CD4-positive, alpha-beta T cell treated with Interleukin-4 for 4 hours (primary cell): ENCODE results near the gene MSGN1.

Experiments used
- DNase-seq: peaks from one replicate; pipeline ENCODE4 v3.0.0-alpha.2; 2020

The MSGN1 gene

GRCh38 chr2:17816396-17817245 lies at the start of gene MSGN1:
Gene MSGN1, plus strand, starts transcription at chr2:17816460. Its CDS starts 59 bp downstream, at chr2:17816519.
- no peak for DNase-seq

GRCh38 chr2:17768894-17769293 lies 47.4 kb upstream of the MSGN1 start:
- no peak for DNase-seq

GRCh38 chr2:17771956-17772355 lies 44.3 kb upstream of the MSGN1 start:
- DNase-seq: no peak

- no peak for DNase-seq
Measured at GRCh38 chr2:17772532-17772931, 43.7 kb upstream of the MSGN1 start.

GRCh38 chr2:17780546-17780945 lies 35.7 kb upstream of the MSGN1 start:
- DNase-seq: no peak

- DNase-seq: no peak
Measured at GRCh38 chr2:17781482-17781881, 34.8 kb upstream of the MSGN1 start.

- DNase-seq: no peak
Measured at GRCh38 chr2:17786727-17787126, 29.5 kb upstream of the MSGN1 start.

GRCh38 chr2:17788773-17789172 lies 27.5 kb upstream of the MSGN1 start:
- no peak for DNase-seq

- DNase-seq: no peak
Measured at GRCh38 chr2:17790536-17790935, 25.7 kb upstream of the MSGN1 start.

- DNase-seq: no peak
Measured at GRCh38 chr2:17791121-17791816, 25.0 kb upstream of the MSGN1 start.

GRCh38 chr2:17791817-17792130 lies 24.5 kb upstream of the MSGN1 start:
- no peak for DNase-seq

GRCh38 chr2:17792515-17792914 lies 23.7 kb upstream of the MSGN1 start:
- DNase-seq: no peak

- no peak for DNase-seq
Measured at GRCh38 chr2:17793296-17793695, 23.0 kb upstream of the MSGN1 start.

- no peak for DNase-seq
Measured at GRCh38 chr2:17793803-17794354, 22.4 kb upstream of the MSGN1 start.

- DNase-seq: no peak
Measured at GRCh38 chr2:17795309-17795708, 21.0 kb upstream of the MSGN1 start.

GRCh38 chr2:17798338-17798737 lies 17.9 kb upstream of the MSGN1 start:
- no peak for DNase-seq

- no peak for DNase-seq
Measured at GRCh38 chr2:17799301-17800120, 16.7 kb upstream of the MSGN1 start.

- DNase-seq: no peak
Measured at GRCh38 chr2:17800219-17800618, 16.0 kb upstream of the MSGN1 start.

- DNase-seq: no peak
Measured at GRCh38 chr2:17800693-17801458, 15.4 kb upstream of the MSGN1 start.

- DNase-seq: no peak
Measured at GRCh38 chr2:17803497-17803896, 12.8 kb upstream of the MSGN1 start.

GRCh38 chr2:17804358-17804757 lies 11.9 kb upstream of the MSGN1 start:
- DNase-seq: no peak

GRCh38 chr2:17805166-17805565 lies 11.1 kb upstream of the MSGN1 start:
- no peak for DNase-seq
